Measurements from ENCODE around the gene TNMD.

Gene TNMD

DNA sequence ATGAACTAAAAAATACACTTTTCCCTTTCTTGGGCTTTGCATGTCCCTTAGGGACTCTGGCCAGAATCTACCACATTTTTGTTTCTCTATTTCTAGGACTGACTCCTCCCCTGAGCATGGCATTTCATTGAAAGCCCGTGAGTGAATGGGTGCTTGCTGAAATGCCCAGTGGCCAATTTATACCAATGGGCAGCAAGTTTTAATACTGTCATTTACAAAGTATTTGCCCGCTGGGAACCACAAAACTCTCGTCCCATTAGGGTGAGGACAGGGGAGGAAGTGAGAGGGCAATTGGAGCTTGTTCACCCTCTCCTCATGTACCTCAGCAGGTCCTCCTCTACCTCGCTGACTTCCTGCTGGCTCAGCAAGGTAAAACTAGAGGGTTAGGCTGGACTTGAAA, 60.4 kb downstream of the TNMD start:
- no peak for DNase-seq

DNA sequence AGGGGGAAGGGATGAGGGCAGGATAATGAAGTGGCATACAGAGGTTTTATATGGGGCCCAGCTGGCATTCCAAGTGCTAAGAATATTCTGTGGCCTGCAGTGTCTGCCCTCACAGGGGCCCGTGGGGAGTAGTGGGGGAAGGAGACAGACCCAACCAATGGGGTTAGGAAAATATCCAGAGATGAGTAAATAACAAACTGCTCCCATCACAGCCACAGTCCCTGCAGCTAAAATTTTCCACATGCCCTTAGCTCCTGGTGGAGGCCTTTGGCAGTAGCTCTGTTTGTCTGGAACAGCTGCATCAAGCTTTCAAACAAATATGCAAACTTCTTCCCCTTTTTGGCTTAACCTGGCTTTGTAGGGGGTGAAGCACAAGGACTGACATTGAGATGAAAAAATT, 62.4 kb downstream of the TNMD start:
- no peak for DNase-seq

DNA sequence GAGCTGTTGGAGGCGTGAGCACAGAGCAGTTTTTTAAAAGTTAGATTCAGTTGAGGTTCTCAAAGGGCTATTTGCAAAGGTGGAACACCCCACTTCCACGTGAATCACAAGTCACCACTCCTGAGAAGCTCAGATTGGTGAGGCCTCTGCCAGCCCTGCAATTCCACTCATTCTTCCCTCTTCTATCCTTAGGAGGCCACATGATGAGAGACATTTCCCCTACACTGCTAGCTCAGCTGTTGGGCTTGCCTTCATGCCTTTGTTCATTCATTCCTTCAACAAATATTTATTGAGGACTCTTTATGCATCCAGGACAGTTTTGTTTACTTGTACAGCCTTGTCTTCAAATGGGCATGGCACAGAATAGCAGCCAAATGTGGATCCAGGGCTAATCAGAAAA, 63.0 kb downstream of the TNMD start:
- DNase-seq = no peak

DNA sequence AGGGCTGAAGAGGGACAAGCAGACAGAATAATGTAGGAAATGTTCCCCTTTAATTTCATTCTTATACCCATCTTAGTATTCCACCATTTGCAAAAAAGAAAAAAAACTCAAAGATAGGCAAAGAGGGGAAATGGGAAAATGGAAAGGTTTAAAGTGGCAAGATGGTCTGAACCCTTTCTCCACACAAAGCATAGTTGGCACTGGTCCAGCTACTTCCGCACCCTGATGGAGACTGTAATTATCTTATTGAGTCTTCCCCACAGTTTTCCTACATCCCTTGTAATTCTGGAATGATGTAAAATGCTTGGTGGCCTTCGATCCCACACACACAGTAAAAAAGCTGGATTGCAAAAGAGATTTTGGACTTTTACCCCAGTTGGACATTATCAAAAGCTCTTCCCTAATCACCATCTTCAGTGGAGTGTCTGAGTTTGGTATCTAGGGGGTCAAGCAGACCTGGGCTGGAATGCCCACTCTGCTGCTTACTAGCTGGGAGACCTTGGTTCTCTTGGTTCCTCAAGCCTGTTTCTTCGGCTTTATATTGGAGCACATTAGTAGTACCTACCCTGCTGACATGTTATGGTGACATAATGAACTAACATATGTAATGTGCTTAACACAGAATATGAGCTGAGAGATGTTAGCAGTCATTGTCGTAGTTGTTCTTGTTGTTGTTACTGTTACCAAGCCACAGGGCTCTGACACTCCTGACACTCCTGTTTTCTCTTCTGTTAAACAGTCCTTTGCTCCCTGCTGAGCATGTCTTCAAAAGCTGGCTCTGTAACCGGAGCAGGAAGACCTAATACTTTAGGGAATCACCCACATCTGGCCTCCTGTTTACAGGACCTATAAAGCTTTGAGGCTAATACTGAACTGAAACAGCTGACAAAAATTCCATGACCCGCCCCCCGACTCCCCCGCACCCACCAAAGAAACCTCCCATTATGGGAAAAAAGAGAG, 64.0 kb downstream of the TNMD start:
- DNase-seq = no peak
